Peyer's patch (tissue), 4 donors: ENCODE data around the gene THAP3. TPM values are rescaled to one million over a fixed set of nuclear protein-coding genes. Genes with fewer than 3 reads are reported as not detected.

Experiments used
- DNase-seq, 3 donors: peaks; one replicate each; pipeline ENCODE4 v3.0.0-alpha.2; 2017 to 2019
- H3K27ac ChIP-seq, 4 donors: fragments of 200-600 bp; sonication (generic); one replicate each; pipeline ENCODE4 v1.5.1; 2016 to 2019
- H3K27me3 ChIP-seq, 2 donors: fragments of 200-600 bp; sonication (generic); one replicate each; pipeline ENCODE4 v1.5.1; 2019
- H3K36me3 ChIP-seq, 3 donors: fragments of 200-600 bp; sonication (generic); one replicate each; pipeline ENCODE4 v1.5.1; 2016 to 2019
- H3K4me1 ChIP-seq, 4 donors: fragments of 200-600 bp; sonication (generic); one replicate each; pipeline ENCODE4 v1.5.1; 2016 to 2019
- H3K4me3 ChIP-seq, 4 donors: fragments of 200-600 bp; sonication (generic); 1 replicate in 3 of 4; 2 replicates in 1 of 4; pipeline ENCODE4 v1.5.1; 2016 to 2019; ENCODE audit warnings: mild to moderate bottlenecking in 1 of 4
- H3K9me3 ChIP-seq, 4 donors: fragments of 200-600 bp; sonication (generic); one replicate each; pipeline ENCODE4 v1.5.1; 2016 to 2019; ENCODE audit warnings: mild to moderate bottlenecking in 1 of 4
- CTCF ChIP-seq, 6 experiments: fragments of 450-650 bp in 4 of 6; fragments of 200-600 bp in 2 of 6; sonication (generic) in 1 of 6; IDR thresholded peaks; one replicate each; pipeline ENCODE4 v1.5.1; 2017 to 2019; ENCODE audit warnings: antibody characterized with exemption in 6 of 6, mild to moderate bottlenecking in 3 of 6, moderate library complexity in 1 of 6
- POLR2A ChIP-seq, 2 donors: fragments of 450-650 bp; IDR thresholded peaks; one replicate each; pipeline ENCODE4 v1.5.1; 2017; ENCODE audit warnings: antibody characterized with exemption in 2 of 2, mild to moderate bottlenecking in 2 of 2, moderate library complexity in 2 of 2
- total RNA-seq, 4 donors: library from RNA; depleted of rRNA; stranded (reverse); fragments of >200 nt; gene quantifications; one replicate each; pipeline ENCODE4 v1.1.0, GENCODE V29; 2016

Gene THAP3
- total RNA-seq, 4 donors from 2014 or later: 9.9 to 22.8 (median 18.8) TPM

GRCh38 chr1:6623269-6623965 is 1.3 kb upstream of the THAP3 start:
- Histone ChIP-seq H3K27ac (no peak overlapping the region), H3K36me3 (peaks cover 0 to 48% (median 0%) of the 10 kb centered on the region in 3 donors)
- DNase-seq: no peak

GRCh38 chr1:6625584-6626149 is 999 bp downstream of the THAP3 start:
- Histone ChIP-seq H3K27me3 (no peaks in the 10 kb centered on the region), H3K27ac (peak overlapping the region; percentile 80 to 90 (median 83)), H3K4me3 (peak overlapping the region; percentile 82 to 89 (median 86)), H3K9me3 (no peaks in the 10 kb centered on the region), H3K4me1 (peaks cover 0 to 20% (median 9%) of the 10 kb centered on the region in 4 donors), H3K36me3 (peaks cover 0 to 54% (median 0%) of the 10 kb centered on the region in 3 donors)
- no peak for TF ChIP-seq CTCF (IDR thresholded peaks at IDR 0.05)
- TF ChIP-seq POLR2A (IDR thresholded peaks at IDR 0.05): no peak
- no peak for DNase-seq

More at GRCh38 chr1:6623269-6623965, 1.3 kb upstream of the THAP3 start:
- peaks cover 0 to 20% (median 9%) of the 10 kb centered on the region in 4 donors for H3K4me1 ChIP-seq
- no peaks in the 10 kb centered on the region for H3K27me3 ChIP-seq
- no peak overlapping the region for H3K4me3 ChIP-seq
- H3K9me3 ChIP-seq: no peaks in the 10 kb centered on the region
- TF ChIP-seq CTCF (IDR thresholded peaks at IDR 0.05): no peak
- TF ChIP-seq POLR2A (IDR thresholded peaks at IDR 0.05): no peak

GRCh38 chr1:6627031-6627430 is 2.4 kb downstream of the THAP3 start:
- H3K4me3 ChIP-seq: no peak overlapping the region
- H3K9me3 ChIP-seq: no peaks in the 10 kb centered on the region
- DNase-seq: no peak
- H3K27me3 ChIP-seq: no peaks in the 10 kb centered on the region
- TF ChIP-seq POLR2A (IDR thresholded peaks at IDR 0.05) (no peak), CTCF (IDR thresholded peaks at IDR 0.05) (no peak)
- H3K36me3 ChIP-seq: peaks cover 0 to 53% (median 0%) of the 10 kb centered on the region in 3 donors
- H3K27ac ChIP-seq: no peak overlapping the region
- H3K4me1 ChIP-seq: peaks cover 0 to 20% (median 9%) of the 10 kb centered on the region in 4 donors

- no peak overlapping the region for H3K4me3 ChIP-seq
- H3K27ac ChIP-seq: no peak overlapping the region
- H3K4me1 ChIP-seq: peaks cover 0 to 20% (median 9%) of the 10 kb centered on the region in 4 donors
- no peak for DNase-seq
- H3K36me3 ChIP-seq: peaks cover 0 to 54% (median 0%) of the 10 kb centered on the region in 3 donors
- no peaks in the 10 kb centered on the region for H3K27me3 ChIP-seq
- H3K9me3 ChIP-seq: no peaks in the 10 kb centered on the region
- TF ChIP-seq POLR2A (IDR thresholded peaks at IDR 0.05) (no peak), CTCF (IDR thresholded peaks at IDR 0.05) (no peak)
Observed at GRCh38 chr1:6627841-6628545, 3.3 kb downstream of the THAP3 start.

- no peak overlapping the region for H3K27ac ChIP-seq
- H3K4me3 ChIP-seq: no peak overlapping the region
- H3K36me3 ChIP-seq: peaks cover 0 to 65% (median 0%) of the 10 kb centered on the region in 3 donors
- peaks cover 0 to 20% (median 9%) of the 10 kb centered on the region in 4 donors for H3K4me1 ChIP-seq
- no peak for DNase-seq
- no peak for TF ChIP-seq CTCF (IDR thresholded peaks at IDR 0.05)
- TF ChIP-seq POLR2A (IDR thresholded peaks at IDR 0.05): no peak
- H3K27me3 ChIP-seq: no peaks in the 10 kb centered on the region
- H3K9me3 ChIP-seq: no peaks in the 10 kb centered on the region
Observed at GRCh38 chr1:6628971-6629479, 4.4 kb downstream of the THAP3 start.
